NCI-H524 (cell line): Measurements from ENCODE around the gene PPME1.
"Not testable (repeated sequence)": the region's sequence is repeated elsewhere in the genome, so short reads cannot be mapped to it uniquely, and the experiment has no call there.

Experiments used
- DNase-seq, 2 experiments: peaks; one replicate each; lab custom pipeline; 2025; lab: John Stamatoyannopoulos, UW

The PPME1 gene

GRCh38 chr11:74170694-74171629 lies at the start of gene PPME1, which contains the start of gene C2CD3:
Gene PPME1 (plus strand): TSS chr11:74171289. CDS start chr11:74171422, 133 bp downstream.
Gene C2CD3 (minus strand): TSS chr11:74171002. CDS start chr11:74170792, 210 bp downstream.
- DNase-seq, result peak; percentile 98 to 99

- no peak for DNase-seq
These were observed 49.3 kb upstream of the PPME1 start for GRCh38 chr11:74121804-74122203.

- no peak for DNase-seq
These were observed 48.1 kb upstream of the PPME1 start for GRCh38 chr11:74123008-74123448.

GRCh38 chr11:74129121-74129520 lies 42.0 kb upstream of the PPME1 start:
- DNase-seq, result not testable (repeated sequence)

GRCh38 chr11:74132833-74133232 lies 38.3 kb upstream of the PPME1 start:
- DNase-seq, result no peak

- DNase-seq, result no peak
These were observed 37.7 kb upstream of the PPME1 start for GRCh38 chr11:74133436-74133835.

GRCh38 chr11:74134661-74135060 lies 36.4 kb upstream of the PPME1 start:
- no peak for DNase-seq

GRCh38 chr11:74135127-74135840 lies 35.8 kb upstream of the PPME1 start:
- no peak for DNase-seq

- DNase-seq, result no peak
These were observed 33.1 kb upstream of the PPME1 start for GRCh38 chr11:74138021-74138420.

GRCh38 chr11:74138572-74138971 lies 32.5 kb upstream of the PPME1 start:
- DNase-seq, result no peak

- DNase-seq, result no peak
These were observed 31.8 kb upstream of the PPME1 start for GRCh38 chr11:74139151-74139918.

- DNase-seq, result not testable (repeated sequence)
These were observed 31.1 kb upstream of the PPME1 start for GRCh38 chr11:74139919-74140431.

- DNase-seq, result no peak
These were observed 29.8 kb upstream of the PPME1 start for GRCh38 chr11:74141241-74141695.

GRCh38 chr11:74141908-74142307 lies 29.2 kb upstream of the PPME1 start:
- no peak for DNase-seq

- DNase-seq, result no peak
These were observed 28.5 kb upstream of the PPME1 start for GRCh38 chr11:74142624-74143023.

- DNase-seq, result no peak
These were observed 26.5 kb upstream of the PPME1 start for GRCh38 chr11:74144592-74144991.

- DNase-seq, result no peak
These were observed 23.7 kb upstream of the PPME1 start for GRCh38 chr11:74147199-74147929.

GRCh38 chr11:74153224-74153623 lies 17.9 kb upstream of the PPME1 start:
- DNase-seq, result no peak

- peak in 1 of 2 experiments; percentile 8 for DNase-seq
These were observed 16.3 kb upstream of the PPME1 start for GRCh38 chr11:74154620-74155281.

GRCh38 chr11:74157169-74157568 lies 13.9 kb upstream of the PPME1 start:
- DNase-seq, result no peak
